ENCODE measurements around the gene IP6K3.

Gene IP6K3

GRCh38 chr6:33724102-33725023 is 22.3 kb downstream of the IP6K3 start:
- Histone ChIP-seq H3K79me2 (ENCODE audit: low read length) (no peaks in the 10 kb centered on the region), H4K20me1 (ENCODE audit: insufficient read depth, low read length) (no peaks in the 10 kb centered on the region), H3K27me3 (ENCODE audit: low read depth, low read length) (peaks cover 27% of the 10 kb centered on the region), H3K4me1 (ENCODE audit: low read length) (peaks cover 10% of the 10 kb centered on the region), H3K4me3 (ENCODE audit: low read length) (no peak overlapping the region), H3K36me3 (replicated peaks; ENCODE audit: low read depth, low read length) (no peaks in the 10 kb centered on the region), H3K9me3 (ENCODE audit: insufficient read depth, low read length) (no peaks in the 10 kb centered on the region), H3K9ac (ENCODE audit: low read length) (no peak overlapping the region), H2AFZ (ENCODE audit: low read depth, low read length) (no peak overlapping the region), H3K4me2 (ENCODE audit: low read length) (no peak overlapping the region), H3K27ac (ENCODE audit: low read length) (no peak overlapping the region)
- TF ChIP-seq CTCF (IDR thresholded peaks at IDR 0.05; ENCODE audit: low read depth, low read length) (no peak), EZH2phosphoT487 (IDR thresholded peaks at IDR 0.05; ENCODE audit: low read depth) (no peak)

GRCh38 chr6:33723371-33724085 is 23.2 kb downstream of the IP6K3 start:
- Histone ChIP-seq H4K20me1 (ENCODE audit: insufficient read depth, low read length) (no peaks in the 10 kb centered on the region), H3K27ac (ENCODE audit: low read length) (no peak overlapping the region), H3K79me2 (ENCODE audit: low read length) (no peaks in the 10 kb centered on the region), H2AFZ (ENCODE audit: low read depth, low read length) (no peak overlapping the region), H3K9ac (ENCODE audit: low read length) (no peak overlapping the region), H3K4me2 (ENCODE audit: low read length) (no peak overlapping the region), H3K27me3 (ENCODE audit: low read depth, low read length) (peaks cover 27% of the 10 kb centered on the region), H3K36me3 (replicated peaks; ENCODE audit: low read depth, low read length) (no peaks in the 10 kb centered on the region), H3K4me3 (ENCODE audit: low read length) (no peak overlapping the region), H3K9me3 (ENCODE audit: insufficient read depth, low read length) (no peaks in the 10 kb centered on the region), H3K4me1 (ENCODE audit: low read length) (peaks cover 14% of the 10 kb centered on the region)
- no peak for TF ChIP-seq EZH2phosphoT487 (IDR thresholded peaks at IDR 0.05; ENCODE audit: low read depth)

GRCh38 chr6:33722103-33722623 is 24.5 kb downstream of the IP6K3 start:
- Histone ChIP-seq H3K79me2 (ENCODE audit: low read length) (no peaks in the 10 kb centered on the region), H3K4me1 (ENCODE audit: low read length) (peaks cover 16% of the 10 kb centered on the region), H3K4me3 (ENCODE audit: low read length) (no peak overlapping the region), H2AFZ (ENCODE audit: low read depth, low read length) (no peak overlapping the region), H3K36me3 (replicated peaks; ENCODE audit: low read depth, low read length) (no peaks in the 10 kb centered on the region), H4K20me1 (ENCODE audit: insufficient read depth, low read length) (no peaks in the 10 kb centered on the region), H3K27ac (ENCODE audit: low read length) (no peak overlapping the region), H3K4me2 (ENCODE audit: low read length) (no peak overlapping the region), H3K27me3 (ENCODE audit: low read depth, low read length) (peaks cover 27% of the 10 kb centered on the region), H3K9me3 (ENCODE audit: insufficient read depth, low read length) (no peaks in the 10 kb centered on the region), H3K9ac (ENCODE audit: low read length) (no peak overlapping the region)
- TF ChIP-seq CTCF (IDR thresholded peaks at IDR 0.05; ENCODE audit: low read depth, low read length) (no peak), EZH2phosphoT487 (IDR thresholded peaks at IDR 0.05; ENCODE audit: low read depth) (no peak)

- H3K36me3 ChIP-seq (replicated peaks; ENCODE audit: low read depth, low read length): no peaks in the 10 kb centered on the region
- H3K4me3 ChIP-seq (ENCODE audit: low read length): no peak overlapping the region
- H3K79me2 ChIP-seq (ENCODE audit: low read length): no peaks in the 10 kb centered on the region
- peaks cover 16% of the 10 kb centered on the region for H3K4me1 ChIP-seq (ENCODE audit: low read length)
- H2AFZ ChIP-seq (ENCODE audit: low read depth, low read length): no peak overlapping the region
- no peaks in the 10 kb centered on the region for H4K20me1 ChIP-seq (ENCODE audit: insufficient read depth, low read length)
- no peaks in the 10 kb centered on the region for H3K9me3 ChIP-seq (ENCODE audit: insufficient read depth, low read length)
- no peak for TF ChIP-seq EZH2phosphoT487 (IDR thresholded peaks at IDR 0.05; ENCODE audit: low read depth)
- TF ChIP-seq CTCF (IDR thresholded peaks at IDR 0.05; ENCODE audit: low read depth, low read length): no peak
- peak overlapping the region; percentile 24 for H3K4me2 ChIP-seq (ENCODE audit: low read length)
- no peak overlapping the region for H3K9ac ChIP-seq (ENCODE audit: low read length)
- H3K27me3 ChIP-seq (ENCODE audit: low read depth, low read length): peaks cover 27% of the 10 kb centered on the region
- H3K27ac ChIP-seq (ENCODE audit: low read length): no peak overlapping the region
Observed at GRCh38 chr6:33721508-33721907, 25.2 kb downstream of the IP6K3 start.

All from OCI-LY3 (cell line).